ENCODE data around the gene MAPK8IP2.
"Not testable (repeated sequence)": the region's sequence is repeated elsewhere in the genome, so short reads cannot be mapped to it uniquely, and the experiment has no call there.

The MAPK8IP2 gene

GRCh38 chr22:50656122-50657070 is 55.8 kb downstream of the MAPK8IP2 start:
- no peak overlapping the region for H3K27ac ChIP-seq (ENCODE audit: low read length)

GRCh38 chr22:50657925-50658324 is 57.3 kb downstream of the MAPK8IP2 start:
- H3K4me3 ChIP-seq (ENCODE audit: low read depth in 1 of 2, low read length in 2 of 2): no peak overlapping the region
- no peaks in the 10 kb centered on the region for H3K9me3 ChIP-seq (ENCODE audit: control insufficient read depth in 1 of 2, low read length in 2 of 2)
- no peaks in the 10 kb centered on the region for H3K36me3 ChIP-seq (ENCODE audit: control insufficient read depth in 1 of 2, insufficient read depth in 2 of 2, low read length in 2 of 2)
- no peaks in the 10 kb centered on the region for H3K27me3 ChIP-seq (ENCODE audit: low read depth, low read length)
- H3K27ac ChIP-seq (ENCODE audit: low read length): no peak overlapping the region
- H3K4me1 ChIP-seq (ENCODE audit: control insufficient read depth in 1 of 2, insufficient read depth in 2 of 2, low read length in 2 of 2): no peaks in the 10 kb centered on the region

More at GRCh38 chr22:50656122-50657070, 55.8 kb downstream of the MAPK8IP2 start:
- no peak overlapping the region for H3K4me3 ChIP-seq (ENCODE audit: low read depth in 1 of 2, low read length in 2 of 2)
- H3K36me3 ChIP-seq (ENCODE audit: control insufficient read depth in 1 of 2, insufficient read depth in 2 of 2, low read length in 2 of 2): no peaks in the 10 kb centered on the region
- H3K27me3 ChIP-seq (ENCODE audit: low read depth, low read length): no peaks in the 10 kb centered on the region
- no peaks in the 10 kb centered on the region for H3K9me3 ChIP-seq (ENCODE audit: control insufficient read depth in 1 of 2, low read length in 2 of 2)
- no peaks in the 10 kb centered on the region for H3K4me1 ChIP-seq (ENCODE audit: control insufficient read depth in 1 of 2, insufficient read depth in 2 of 2, low read length in 2 of 2)

- H3K27me3 ChIP-seq (ENCODE audit: low read depth, low read length); H3K4me1 ChIP-seq (ENCODE audit: control insufficient read depth in 1 of 2, insufficient read depth in 2 of 2, low read length in 2 of 2); H3K4me3 ChIP-seq (ENCODE audit: low read depth in 1 of 2, low read length in 2 of 2); H3K36me3 ChIP-seq (ENCODE audit: control insufficient read depth in 1 of 2, insufficient read depth in 2 of 2, low read length in 2 of 2); H3K27ac ChIP-seq (ENCODE audit: low read length); H3K9me3 ChIP-seq (ENCODE audit: control insufficient read depth in 1 of 2, low read length in 2 of 2): not testable (repeated sequence)
These were observed 59.1 kb downstream of the MAPK8IP2 start for GRCh38 chr22:50659711-50660110.

- H3K27ac ChIP-seq (ENCODE audit: low read length): no peak overlapping the region
- no peak overlapping the region for H3K4me3 ChIP-seq (ENCODE audit: low read depth in 1 of 2, low read length in 2 of 2)
- no peaks in the 10 kb centered on the region for H3K9me3 ChIP-seq (ENCODE audit: control insufficient read depth in 1 of 2, low read length in 2 of 2)
- H3K36me3 ChIP-seq (ENCODE audit: control insufficient read depth in 1 of 2, insufficient read depth in 2 of 2, low read length in 2 of 2): no peaks in the 10 kb centered on the region
- H3K4me1 ChIP-seq (ENCODE audit: control insufficient read depth in 1 of 2, insufficient read depth in 2 of 2, low read length in 2 of 2): no peaks in the 10 kb centered on the region
- no peaks in the 10 kb centered on the region for H3K27me3 ChIP-seq (ENCODE audit: low read depth, low read length)
These were observed 59.7 kb downstream of the MAPK8IP2 start for GRCh38 chr22:50660306-50660705.
